Posterior cingulate gyrus (tissue), 11 donors: Measurements from ENCODE around the gene USP8.
"Not testable (repeated sequence)": the region's sequence is repeated elsewhere in the genome, so short reads cannot be mapped to it uniquely, and the experiment has no call there.

ENCODE experiments used
- DNase-seq, 10 donors: peaks; one replicate each; pipeline versions ENCODE4 v3.0.0 to v3.0.0-alpha.2; 2020 to 2021; ENCODE audit warnings: mixed read lengths in 3 of 10
- intact Hi-C: fragments of 100-400 bp; cut with DNase I; formaldehyde crosslinking; loops from one replicate; pipeline ENCODE4 v1.15.1; 2023

The USP8 gene

GRCh38 chr15:50438251-50438650 is 14.0 kb downstream of the USP8 start:
- no peak for DNase-seq
- intact Hi-C loops, result no loop called here

GRCh38 chr15:50440932-50441331 is 16.7 kb downstream of the USP8 start:
- DNase-seq, result no peak
- intact Hi-C loops, result no loop called here

DNA sequence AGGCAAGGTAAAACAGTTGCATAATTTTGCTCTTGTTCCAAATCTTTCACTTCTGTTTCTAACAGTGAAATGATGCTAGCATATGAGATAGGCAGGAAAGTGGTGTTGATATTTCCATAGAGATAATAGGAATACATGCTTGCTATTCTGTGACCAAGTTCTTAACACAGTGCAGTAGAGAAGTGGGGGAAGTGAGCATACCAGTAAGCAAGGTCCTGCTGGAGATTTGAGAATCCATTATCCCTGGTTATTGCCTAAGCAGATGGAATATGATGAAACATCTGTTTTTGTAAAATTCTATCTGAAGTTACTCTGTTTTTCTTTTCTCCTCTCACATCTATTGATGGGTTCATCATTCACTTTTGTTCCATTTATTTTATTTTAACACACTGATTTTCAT is 28.7 kb downstream of the USP8 start:
- DNase-seq, result no peak
- intact Hi-C loops, result no loop called here

DNA sequence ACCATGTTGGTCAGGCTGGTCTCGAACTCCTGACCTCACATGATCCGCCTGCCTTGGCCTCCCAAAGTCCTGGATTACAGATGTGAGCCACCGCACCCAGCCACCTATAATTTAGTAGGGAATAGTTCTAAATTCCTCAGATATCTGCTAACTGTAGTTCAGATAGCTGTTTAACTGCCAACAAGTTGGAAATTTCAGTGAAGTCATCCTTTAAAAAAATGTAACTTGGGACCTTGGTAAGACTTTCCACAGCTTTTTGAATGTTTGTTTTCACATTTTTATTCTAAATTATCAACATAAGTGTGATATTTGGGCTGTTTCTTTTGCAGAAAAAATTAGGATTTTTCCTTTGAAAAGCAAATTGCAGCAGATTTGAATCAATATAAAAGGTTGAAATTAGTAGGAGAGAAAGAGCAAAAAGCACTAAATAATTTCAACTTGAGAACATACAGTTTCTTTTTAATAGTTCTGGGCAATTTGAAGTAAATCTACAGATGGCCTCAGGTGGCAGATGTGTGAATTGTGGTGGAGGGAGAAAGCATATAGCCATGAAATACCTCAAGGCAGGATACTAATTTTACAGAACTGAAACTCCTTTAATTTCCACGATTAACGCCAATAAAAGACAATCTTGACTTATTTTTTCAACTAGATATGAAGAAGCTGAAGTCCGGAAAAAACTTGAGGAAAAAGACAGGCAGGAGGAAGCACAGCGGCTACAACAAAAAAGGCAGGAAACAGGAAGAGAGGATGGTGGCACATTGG is 34.3 kb downstream of the USP8 start:
- intact Hi-C loops, result no loop called here
- DNase-seq, result no peak

DNA sequence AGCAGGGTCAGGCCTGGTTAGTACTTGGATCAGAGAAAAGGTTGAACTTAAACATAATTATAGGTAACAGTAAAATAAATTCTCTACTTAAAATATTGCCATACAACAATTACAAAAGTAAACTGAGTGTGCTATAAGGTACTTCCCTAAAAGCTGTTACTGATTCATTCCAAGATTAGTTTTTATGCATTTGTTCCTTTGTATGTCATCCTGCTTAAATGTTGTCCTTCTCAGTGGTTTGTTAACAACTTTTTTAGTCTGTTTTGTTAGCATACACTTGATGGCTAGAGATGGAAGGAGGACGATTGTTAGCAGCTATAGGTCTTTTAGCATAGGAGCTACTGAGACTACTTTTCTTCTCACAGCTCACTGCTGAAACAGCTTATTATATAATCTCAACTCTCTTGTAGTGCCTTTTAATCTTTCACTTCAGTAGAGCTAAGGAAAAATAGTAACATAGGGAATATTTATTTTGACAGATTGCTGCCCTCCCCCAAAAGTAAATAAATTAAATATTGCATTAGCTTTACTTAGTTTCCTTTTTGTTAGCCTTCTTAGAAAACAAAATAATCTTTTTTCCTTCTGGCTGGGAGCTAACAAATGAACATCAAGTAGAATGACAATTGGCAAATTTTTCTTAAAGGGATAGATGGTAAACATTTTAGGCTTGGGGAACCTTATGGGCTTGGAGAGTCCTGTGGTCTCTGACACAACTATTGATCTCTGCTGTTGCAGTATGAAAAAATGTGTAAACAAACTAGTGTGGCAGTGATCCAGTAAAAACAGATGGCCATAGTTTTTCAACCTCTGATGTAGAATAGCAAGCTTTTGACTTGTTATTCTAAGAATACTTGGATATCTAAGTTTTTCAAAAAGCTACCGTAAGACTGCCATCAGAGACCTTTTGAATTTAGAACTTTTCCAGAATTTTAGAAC is 39.5 kb downstream of the USP8 start:
- intact Hi-C loops, result no loop called here

GRCh38 chr15:50471072-50471471 is 46.9 kb downstream of the USP8 start:
- intact Hi-C loops, result no loop called here
- no peak for DNase-seq

More for the DNA sequence above, 39.5 kb downstream of the USP8 start:
- DNase-seq, result no peak

GRCh38 chr15:50476143-50476542 is 51.9 kb downstream of the USP8 start:
- intact Hi-C loops, result no loop called here
- DNase-seq, result no peak

- intact Hi-C loops, result no loop called here
- DNase-seq, result no peak
Observed at GRCh38 chr15:50484781-50485180, 60.6 kb downstream of the USP8 start.

GRCh38 chr15:50485389-50485788 is 61.2 kb downstream of the USP8 start:
- intact Hi-C loops, result no loop called here
- no peak for DNase-seq

DNA sequence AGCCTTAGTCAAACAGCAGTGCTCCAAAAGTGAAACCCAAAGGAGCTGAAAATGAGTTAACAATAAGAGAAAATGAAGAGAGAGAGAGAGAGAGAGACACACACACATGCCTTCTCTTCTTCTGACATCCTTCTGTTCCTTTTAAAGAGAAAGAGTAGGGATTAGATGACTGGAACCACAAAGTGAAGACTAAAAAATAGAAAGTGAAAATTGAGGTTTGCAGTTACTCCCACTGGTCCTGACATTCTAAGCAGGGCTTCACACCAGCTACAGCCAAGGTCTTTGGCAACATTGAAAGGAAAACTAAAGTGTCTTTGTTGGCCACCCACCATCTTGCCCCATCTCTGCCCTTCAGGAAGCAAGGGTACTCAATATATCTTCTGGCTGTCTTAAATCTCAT is 63.1 kb downstream of the USP8 start:
- intact Hi-C loops, result no loop called here
- DNase-seq, result no peak

DNA sequence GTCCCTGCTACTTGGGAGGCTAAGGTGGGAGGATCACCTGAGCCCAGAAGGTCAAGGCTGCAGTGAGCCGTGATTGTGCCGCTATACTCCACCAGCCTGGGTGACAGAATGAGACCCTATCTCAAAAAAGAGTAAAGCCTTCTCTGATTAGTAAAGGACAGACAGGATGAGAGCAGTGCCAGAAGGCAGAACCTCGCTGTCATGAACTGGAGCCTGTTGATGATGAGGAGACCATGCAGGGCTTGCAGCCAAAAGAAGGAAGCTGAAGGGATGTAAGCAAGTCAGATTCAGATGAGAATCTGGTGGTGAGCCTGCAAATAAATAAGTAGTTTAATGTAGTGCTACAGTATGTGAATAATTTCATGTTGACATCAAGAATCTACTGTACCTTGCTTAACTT is 69.4 kb downstream of the USP8 start:
- no peak for DNase-seq
- intact Hi-C loops, result no loop called here

GRCh38 chr15:50494547-50494946 is 70.3 kb downstream of the USP8 start:
- intact Hi-C loops, DNase-seq: not testable (repeated sequence)

- no peak for DNase-seq
- intact Hi-C loops, result no loop called here
Observed at GRCh38 chr15:50496692-50497091, 72.5 kb downstream of the USP8 start.

GRCh38 chr15:50500352-50500751 is 76.1 kb downstream of the USP8 start:
- intact Hi-C loops, result no loop called here
- no peak for DNase-seq

GRCh38 chr15:50501815-50502214 is 77.6 kb downstream of the USP8 start:
- intact Hi-C loops, result no loop called here
- no peak for DNase-seq

GRCh38 chr15:50503144-50503543 is 78.9 kb downstream of the USP8 start:
- intact Hi-C loops, result no loop called here
- DNase-seq, result no peak

DNA sequence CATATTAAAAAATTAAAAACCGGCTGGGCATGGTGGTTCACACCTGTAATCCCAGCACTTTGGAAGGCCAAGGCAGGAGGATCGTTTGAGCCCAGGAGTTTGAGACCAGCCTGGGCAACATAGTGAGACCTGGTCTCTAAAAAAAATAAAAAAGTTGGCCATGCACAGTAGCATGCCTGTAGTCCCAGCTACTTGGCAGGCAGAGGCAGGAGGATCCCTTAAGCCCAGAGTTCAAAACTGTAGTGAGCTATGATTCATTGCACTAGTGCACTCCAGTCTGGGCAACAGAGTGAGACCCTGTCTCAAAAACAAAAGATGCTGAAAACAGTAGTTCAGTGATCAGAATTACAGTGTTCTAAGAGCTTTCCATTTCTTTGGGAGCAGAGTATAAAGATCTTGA is 81.5 kb downstream of the USP8 start:
- DNase-seq, intact Hi-C loops: not testable (repeated sequence)

GRCh38 chr15:50506121-50506520 is 81.9 kb downstream of the USP8 start:
- intact Hi-C loops, result no loop called here
- DNase-seq, result no peak

DNA sequence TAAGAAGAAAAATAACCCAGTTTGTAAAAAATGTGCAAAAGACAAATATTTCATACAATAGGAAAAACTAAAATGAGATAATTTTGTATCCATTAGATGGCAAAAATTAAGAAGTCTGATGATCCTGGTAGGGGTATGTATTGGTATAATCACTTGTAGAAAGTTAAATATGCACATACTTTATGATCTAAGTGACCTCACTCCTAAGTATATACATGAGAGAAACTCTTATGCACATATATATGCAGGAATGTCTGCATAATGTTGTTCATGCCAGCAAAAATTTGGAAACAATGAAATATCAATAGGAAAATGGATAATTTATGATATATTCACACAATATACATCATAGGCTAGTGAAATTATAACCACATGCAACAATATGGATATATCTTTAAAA is 88.8 kb downstream of the USP8 start:
- intact Hi-C loops, result no loop called here

DNA sequence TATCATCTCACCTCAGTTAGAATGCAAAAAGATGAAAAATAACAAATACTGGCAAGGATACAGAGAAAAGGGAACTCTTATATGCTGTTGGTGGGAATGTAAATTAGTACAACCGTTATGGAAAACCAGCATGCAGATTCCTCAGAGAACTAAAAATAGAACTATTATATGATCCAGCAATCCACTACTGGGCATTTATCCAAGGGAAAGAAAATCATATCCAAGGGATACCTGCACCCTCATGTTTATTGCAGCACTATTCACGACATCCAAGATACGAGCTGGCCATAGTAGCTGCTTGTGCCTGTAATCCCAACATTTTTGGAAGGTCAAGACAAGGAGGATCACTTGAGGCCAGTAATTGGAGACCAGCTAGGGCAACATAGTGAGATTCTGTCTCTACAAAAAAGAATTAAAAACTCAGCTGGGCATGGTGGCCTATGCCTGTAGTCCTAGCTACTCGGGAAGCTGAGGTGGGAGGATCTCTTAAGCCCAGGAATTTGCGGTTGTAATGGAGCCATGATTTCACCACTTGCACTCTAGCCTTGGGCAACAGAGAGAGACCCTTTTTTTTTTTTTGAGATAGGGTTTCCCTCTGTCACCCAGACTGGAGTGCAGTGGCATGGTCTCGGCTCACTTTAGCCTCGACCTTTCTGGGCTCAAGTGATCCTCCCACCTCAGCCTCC is 95.7 kb downstream of the USP8 start:
- DNase-seq, result no peak
- intact Hi-C loops, result no loop called here

More for the DNA sequence above, 88.8 kb downstream of the USP8 start:
- no peak for DNase-seq

DNA sequence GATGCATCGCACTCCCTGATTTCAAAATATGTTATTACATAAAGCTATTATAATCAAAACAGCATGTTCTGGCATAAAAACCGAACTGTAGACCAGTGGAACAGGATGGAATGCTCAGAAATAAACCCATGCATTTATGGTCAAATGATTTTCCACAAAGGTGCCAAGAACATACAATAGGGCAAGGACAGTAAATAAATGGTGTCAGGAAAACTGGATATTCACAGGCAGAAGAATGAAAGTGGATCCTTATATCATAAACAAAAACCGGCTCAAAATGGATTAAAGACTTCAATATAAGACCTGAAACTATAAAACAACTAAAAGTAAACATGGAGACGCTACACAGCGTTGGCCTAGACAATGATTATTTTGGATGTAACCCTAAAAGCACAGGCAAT is 99.6 kb downstream of the USP8 start:
- intact Hi-C loops, result no loop called here
- DNase-seq, result no peak
